GM21576 (cell line): Measurements from ENCODE around the gene MATCAP1.
A peak's percentile ranks its signal among the peaks of the same experiment; 100 is the strongest.

ENCODE experiments used
- ATAC-seq: cut with Tn5 transposase; IDR thresholded peaks from one replicate; pipeline ENCODE4 v1.9.1; 2021; ENCODE audit warnings: mild to moderate bottlenecking, moderate library complexity; ENCODE audit not compliant: unreplicated experiment

Gene MATCAP1

DNA sequence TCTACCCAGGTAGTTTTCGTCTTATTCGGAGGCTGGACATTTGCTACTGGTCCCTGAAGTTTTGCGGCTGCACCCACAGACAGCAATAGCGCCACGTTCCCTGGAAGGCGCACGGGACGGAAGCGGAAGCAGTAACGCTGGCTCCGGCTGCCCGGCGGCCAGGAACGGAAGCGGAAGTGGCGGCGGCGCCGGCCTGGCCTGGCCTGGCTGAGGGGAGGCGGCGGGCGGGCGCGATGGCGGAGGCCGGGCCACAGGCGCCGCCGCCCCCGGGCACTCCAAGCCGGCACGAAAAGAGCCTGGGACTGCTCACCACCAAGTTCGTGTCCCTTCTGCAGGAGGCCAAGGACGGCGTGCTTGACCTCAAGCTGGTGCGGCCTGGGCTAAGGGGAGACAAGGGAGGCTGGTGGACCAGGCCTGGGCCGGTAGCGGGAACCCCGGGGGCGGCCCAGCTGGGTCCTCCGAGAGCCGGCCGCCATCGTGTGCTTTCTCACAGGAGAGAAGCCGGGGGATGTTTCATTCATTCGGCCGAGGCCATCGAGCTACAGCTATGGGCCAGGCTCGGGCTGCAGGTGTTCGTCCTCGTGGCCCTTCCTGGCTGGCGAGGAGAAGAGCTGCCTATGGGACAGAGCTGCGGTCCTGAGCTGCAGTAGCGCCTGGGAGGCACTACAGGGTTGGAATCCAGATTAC is 8.4 kb upstream of the MATCAP1 start, which contains the start of gene E2F4:
Gene E2F4 (plus strand): TSS at position 161 of the 687 bp plus-strand sequence. CDS start 73 bp downstream, at position 234.
- ATAC-seq: peak; percentile 78

DNA sequence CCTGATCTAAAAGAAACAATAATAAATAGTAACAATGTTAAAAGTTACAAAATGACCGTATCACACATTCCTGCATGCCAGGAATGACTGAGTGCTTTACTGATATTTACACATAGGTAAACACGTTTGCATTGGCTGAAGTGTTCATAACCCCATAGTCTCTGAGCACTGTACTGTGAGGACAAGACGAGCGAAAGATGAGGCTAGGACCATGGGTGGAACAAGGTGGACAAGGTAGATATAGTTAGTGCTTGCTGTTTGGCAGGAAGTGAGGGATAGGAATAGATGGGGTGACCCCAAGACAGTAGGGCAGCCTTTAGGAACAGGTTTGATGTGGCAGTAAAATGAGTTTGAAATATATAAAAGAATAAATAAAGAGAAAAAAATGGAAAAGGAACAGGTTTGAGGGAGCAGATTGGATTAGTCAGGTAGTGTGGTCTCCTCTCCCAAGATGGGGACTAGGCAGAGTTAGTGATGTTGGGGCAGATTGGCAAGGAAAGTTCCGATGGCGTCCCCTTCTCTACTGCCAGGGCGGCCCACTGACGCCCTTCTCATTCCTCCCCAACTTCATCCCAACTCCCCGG is 7.7 kb upstream of the MATCAP1 start:
- ATAC-seq: no peak

DNA sequence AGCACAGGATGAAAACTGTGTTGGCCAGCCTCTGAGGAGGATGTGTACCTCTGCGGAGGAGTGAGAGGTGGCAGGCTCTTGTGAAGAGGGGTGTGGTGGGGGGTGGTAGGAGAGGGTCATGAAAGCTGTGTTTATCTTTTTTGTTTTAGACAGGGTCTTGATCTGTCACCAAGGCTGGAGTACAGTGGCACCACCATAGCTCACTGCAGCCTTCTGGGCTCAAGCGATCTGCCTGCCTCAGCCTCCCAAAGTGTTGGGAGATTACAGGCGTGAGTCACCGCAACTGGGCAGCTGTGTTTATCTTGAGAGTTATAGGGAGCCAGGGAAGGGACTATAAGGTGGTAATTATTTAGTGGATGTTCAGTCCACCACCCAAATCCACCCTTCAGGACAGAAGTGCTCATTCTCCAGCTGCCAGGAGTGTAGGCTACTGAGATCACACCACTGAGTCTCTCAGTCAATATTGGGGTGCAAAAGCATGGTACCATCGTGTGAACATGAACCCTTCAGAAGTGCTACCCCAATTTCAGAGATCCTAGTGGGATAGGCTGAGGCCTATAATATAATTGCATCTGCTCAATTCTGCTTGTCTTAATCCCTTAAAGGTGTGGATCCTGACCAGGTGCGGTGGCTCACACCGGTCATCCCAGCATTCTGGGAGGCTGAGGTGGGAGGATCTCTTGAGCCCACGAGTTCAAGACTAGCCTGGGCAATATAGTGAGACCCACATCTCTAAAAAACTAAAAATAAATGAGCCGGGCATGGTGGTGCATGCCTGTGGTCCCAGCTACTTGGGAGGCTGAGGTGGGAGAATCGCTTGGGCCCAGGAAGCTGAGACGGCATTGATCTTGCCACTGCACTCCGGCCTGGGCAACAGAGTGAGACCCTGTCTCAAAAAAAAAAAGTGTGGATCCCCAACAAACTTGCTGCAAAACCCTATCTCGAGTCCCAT is 7.0 kb upstream of the MATCAP1 start:
- ATAC-seq: no peak

DNA sequence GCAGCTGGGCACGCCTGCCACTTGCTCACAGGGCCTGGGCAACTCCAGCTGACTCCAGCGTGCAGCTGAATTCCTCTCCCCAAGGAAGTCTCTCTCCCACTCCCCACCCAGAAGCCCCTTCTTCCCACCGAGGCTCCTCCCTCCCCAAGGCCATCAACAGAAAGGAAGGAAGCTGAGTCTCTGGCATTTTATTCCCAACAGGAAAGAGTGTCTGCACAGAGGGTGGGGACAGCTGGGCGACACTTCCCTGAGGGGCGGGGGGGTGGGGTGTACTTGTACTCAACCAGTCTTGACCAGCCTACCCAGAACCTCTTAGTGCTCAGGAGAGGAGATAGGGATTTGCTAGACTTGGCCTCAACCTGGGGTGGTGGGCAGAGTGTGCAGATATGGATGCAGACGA is 6.3 kb upstream of the MATCAP1 start, which contains the start of gene EXOC3L1:
Gene EXOC3L1 (minus strand): TSS at position 96 of the 400 bp plus-strand sequence. CDS start 460 bp downstream, outside the sequence.
- no peak for ATAC-seq

DNA sequence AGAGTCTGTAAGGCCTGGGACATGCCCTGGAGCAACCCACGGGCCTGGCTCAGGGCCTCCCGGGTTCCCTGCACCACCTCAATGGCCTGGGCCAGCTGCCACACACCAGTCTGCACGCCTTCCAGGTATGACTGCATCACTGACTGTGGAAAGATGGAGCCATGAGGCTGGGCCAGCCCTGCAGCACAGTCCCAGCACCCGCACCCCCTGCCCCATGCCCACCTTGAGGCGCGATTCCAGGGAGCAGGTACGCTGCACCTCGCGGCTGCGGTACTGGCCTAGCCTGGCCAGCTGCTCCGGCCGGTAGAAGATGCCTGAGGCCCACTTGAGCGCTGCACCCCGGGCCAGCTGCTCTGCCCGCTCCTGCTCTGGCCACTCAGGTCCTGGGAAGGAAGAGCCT is 5.0 kb upstream of the MATCAP1 start:
- no peak for ATAC-seq

DNA sequence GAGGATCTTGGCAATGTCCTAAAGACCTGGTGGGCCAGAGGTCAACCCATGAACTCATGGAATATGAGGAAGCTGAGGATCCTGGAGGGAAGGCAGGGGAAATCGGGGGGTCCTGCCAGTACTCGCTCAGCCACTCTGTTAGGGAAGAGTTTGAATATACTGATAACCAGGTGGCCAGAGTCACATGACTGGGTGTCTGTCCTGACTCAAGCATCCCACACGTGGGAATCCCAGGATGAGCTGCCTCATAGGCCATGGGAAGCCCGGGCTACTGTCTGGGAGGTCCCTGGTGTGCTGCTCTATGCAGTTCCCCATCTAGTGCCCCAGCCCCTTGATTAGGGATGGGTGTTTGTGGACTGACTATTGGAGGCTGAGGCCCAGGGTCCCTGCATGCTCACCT is 4.6 kb upstream of the MATCAP1 start:
- ATAC-seq: no peak

DNA sequence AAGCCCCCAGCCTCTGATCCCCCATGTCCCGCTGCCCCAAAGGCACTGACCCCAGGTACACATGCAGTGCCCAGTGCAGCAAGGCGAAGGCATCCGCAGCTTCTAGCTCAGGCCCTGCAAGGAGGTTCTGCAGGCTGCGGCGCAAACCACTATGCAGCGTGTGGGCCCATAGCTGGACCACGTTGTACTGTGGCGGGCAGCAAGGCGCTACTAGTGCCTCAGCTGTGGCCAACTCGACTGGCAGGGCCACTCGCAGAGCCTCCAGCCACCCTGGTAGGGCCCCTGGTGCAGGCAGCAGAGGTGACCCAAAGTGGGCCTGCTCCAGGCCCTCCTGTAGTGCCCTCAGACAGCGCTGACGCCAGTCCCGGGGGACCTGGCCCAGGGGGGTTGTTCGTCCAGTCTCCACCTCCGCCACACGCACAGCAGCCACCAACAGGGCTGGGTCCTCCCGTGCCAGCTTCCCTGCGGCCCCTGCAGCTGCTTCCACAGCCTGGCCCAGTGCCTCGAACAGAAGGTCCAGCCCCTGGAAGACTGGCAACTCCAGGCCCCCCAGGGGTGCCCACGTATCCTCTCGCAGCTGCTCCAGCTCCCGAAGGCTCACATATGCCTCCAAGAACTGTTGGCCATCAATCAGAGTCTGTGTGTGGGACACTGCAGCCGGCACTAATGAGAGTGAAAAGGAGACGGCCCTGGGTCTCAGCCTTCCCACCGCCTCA is 3.6 kb upstream of the MATCAP1 start:
- ATAC-seq: no peak

DNA sequence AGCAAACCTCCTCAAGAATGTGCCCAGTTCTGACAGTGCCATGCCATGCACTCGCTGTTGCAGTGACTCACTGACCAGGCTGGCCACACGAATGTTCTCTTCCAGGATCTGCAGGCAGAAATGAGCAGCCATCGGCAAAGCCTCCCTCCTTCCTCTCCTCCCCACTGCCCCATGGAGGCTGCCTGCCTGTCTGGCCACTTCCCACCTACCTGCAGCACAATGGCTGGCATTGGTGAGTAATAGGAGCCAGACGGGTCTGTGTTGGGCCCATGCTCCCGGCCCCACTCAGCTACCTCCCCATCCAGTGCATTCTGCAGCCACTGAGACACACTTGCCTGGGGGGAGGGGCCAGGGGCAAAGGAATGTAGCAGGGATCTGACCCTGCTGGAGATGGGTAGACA is 2.8 kb upstream of the MATCAP1 start:
- no peak for ATAC-seq

DNA sequence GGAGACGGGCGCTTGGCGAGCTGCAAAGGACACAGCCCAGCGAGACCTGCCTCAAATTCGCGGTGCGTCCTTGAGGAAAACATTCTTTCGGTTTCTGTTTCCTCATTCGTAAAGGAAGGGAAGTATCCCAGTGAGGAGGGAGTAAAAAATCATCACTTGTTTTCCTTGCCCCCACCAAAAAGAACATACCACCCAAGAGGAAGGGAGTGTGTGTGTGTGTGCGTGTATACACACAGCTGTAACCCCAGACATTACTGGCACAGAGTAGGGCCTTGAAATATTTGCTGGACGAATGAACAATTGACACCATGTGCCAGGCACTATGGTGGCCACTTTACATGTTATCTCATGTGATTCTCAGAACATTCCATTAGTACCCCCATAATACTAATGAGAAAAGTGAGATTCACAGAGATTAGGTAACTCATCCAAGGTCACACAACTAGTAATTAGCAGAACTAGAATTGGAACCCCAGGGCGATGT is 1.9 kb upstream of the MATCAP1 start:
- ATAC-seq: no peak

DNA sequence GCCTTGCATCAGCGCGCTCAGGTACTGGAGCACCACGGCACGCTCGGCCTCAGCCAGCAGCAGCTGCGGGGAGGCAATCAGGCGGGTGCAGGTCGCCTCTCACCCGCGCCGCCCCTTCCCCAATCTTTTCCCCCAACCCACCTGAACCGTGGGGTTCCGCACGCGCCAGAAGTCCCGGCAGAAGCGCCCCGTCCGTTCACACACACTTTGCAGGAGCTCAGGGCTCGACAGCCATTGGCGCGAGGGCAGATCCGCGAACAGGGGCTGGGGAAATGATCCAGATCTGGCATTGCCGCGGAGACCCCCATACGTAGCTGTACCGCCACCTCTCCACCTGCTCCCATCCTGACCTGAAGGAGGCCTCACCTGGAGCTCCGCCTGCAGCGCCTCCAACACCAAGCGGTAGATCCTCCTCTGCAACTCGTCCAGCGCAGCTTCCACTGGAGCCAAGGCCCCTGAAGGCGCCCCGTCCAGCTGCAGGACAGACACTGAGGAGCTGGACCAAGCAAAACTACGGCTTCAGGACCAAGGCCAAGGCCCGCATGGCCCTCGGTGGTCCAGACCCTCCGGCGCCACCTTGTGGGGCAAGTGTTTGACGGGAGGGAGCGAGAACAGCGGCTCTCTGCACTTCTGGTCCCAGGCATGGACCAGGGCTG is 1.4 kb upstream of the MATCAP1 start:
- ATAC-seq: no peak

DNA sequence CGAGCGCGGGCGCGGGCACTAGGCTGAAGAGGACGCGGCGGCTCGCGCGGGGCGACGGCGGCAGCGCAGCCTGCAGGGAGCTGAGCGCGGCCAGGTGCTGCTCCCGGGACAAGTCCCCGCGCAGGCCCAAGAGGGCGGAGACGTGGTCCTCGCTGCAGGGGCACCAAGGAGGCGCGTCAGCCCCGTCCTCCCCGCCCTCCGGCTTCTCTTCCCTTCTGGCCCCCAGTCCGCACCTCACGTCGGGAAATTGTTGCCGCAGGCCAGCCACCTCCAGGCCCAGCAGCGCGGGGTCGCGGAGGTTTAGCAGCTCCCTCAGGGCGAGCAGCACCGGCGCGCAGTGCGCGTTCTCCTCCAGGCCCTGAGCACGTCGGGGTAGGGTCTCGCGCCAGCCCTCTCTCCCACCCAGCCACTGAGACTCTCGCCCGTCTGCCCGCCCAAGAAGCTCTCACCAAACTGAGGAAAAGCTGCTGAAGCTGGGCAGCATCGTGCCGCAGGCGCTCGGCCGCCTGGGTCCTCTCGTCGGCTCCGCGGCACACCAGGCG is 761 bp upstream of the MATCAP1 start:
- ATAC-seq: no peak

DNA sequence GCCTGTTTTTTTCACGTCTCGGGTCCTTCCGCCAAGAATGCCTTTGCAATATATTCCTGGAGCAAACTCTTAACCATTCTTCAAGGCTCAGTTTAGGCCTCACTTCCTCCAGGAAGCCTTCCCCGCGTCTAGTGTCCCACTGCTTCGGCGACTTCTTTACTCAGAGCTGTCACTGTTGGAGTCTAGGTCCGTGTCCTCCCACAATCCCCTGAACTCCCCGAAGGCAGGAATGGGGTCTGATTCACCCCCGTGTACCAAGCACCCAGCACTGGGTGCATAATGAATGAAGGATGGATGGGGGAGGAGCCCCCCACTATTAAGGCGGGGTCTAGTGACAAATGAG is 508 bp downstream of the MATCAP1 start:
- ATAC-seq: peak; percentile 1

DNA sequence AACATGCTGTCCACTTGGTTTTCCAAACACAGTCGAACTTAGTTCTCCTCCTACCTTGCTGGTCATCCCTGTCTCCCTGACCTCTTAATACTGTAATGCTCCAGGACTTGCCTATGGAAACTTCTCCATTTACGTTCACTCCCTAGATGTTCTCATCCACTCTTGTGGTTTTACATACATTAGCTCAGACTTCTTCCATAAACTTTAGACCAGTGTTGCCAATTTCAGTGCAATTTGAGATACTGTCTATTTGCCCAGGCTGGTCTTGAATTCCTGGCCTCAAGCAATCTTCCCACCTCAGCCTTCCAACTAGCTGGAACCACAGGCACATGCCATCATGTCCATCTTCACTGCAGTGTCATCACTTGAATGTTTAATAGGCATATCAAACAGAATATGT is 1.5 kb downstream of the MATCAP1 start:
- ATAC-seq: no peak

DNA sequence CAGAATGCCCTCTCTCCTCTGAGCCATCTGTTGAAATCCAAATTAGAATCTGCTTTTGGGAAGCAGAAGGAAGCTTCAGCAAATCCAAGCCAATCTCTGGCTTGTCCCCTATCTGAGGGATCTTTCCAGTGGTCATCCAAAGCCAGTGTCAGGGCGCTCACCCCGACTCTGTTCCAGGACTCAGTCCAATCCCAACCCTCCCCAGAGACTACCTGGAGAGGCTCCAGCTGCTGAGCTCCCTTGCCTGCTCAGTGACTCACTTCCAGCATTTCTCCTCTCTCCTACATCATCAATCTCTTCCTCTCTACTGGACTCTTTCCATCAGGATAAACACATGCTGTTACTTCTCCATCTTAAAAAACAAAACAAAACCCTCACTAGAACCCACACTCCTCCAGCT is 2.4 kb downstream of the MATCAP1 start:
- ATAC-seq: no peak

DNA sequence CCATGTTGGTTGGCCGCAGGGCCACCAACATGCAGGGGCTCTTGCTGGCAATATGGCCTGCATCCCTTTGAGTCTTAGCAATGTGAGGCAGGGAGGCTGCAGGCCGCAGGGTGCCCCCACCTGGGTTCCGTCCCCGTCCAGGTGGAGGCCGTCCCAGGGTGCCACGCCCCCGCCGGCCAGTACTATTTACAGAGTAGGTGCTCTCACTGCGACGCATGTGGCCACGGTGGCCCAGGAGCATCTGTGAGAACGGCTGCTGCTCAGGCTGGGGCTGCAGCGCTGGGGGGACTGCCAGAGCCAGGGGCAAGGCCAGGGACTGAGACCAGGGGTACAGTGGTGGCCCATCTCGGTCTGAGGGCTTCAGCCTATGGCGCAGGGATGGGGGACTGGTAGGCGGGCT is 3.6 kb downstream of the MATCAP1 start:
- no peak for ATAC-seq

DNA sequence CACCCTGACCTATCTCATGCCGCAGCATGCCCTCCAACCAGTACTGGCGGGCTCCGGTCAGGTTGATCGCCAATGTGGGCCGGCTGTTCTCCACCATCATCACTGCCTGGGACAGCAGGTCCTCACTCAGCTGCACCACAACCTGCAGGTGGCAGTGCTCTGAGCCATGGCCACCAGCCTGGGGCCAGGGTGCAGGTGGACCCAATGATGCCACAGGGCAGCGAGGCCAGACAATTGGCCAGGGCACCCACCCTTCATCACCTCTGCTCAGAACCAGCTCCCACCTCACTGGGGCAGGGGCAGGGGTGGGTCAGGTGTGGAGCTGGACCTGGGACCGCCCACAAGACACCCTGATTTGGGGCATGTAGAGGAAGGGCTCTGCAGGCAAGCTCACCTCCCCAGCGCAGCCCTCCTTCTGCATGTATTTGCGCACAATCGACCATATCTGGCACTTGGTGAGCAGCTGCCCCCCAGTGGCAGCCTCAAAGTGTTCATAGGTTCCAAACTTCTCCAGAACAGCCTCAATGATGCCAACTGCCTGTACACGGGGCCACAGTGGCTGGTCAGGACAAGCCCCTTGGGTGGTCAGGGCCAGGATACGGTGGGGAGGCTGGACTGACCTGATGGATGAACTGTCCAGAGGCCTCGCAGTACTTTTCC is 4.2 kb downstream of the MATCAP1 start:
- ATAC-seq: no peak

DNA sequence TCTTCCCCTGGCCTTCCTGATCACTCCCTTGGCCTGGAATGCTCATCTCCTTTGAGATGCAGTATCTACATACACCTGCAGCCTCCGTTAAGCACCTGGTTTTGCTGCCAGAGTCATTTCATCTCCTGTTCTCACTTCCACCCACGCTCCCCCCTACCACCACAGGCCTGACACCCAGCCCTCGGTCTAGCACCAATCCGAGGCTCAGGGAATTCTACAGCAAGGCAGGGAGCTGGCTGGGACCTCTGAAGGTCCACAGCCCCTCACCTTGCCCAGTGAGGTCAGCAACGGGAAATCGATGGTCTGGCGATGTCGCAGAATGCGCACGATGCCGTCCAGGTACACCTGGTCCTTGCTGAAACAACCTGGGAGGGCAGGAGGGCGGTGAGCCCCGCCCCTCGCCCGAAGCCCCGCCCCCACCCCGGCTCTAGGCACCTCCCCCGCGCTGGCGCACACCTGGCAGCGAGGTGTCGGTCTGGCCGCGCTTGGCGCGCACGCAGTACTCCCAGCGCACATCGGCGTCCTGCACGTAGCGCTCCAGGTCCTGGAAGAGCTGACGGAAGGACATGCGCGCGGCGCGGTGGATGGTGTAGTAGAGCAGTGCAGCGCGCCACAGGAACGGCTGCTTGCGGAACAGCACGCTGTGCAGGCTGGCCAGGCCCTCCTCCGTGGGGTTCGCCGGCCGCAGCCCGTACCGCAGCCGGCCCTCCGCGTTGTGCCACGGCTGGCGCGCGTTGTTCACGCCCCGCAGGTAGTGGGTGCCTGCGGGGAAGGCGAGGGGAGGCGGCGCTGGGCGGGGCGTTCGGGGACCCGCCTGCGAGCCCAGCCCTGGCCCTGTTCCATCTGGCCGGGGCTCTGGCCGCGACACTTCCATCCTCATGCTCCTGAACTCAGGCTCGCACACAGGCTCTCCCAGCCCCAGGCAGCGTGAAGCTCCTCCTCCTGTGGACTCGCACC is 5.7 kb downstream of the MATCAP1 start:
- ATAC-seq: no peak

DNA sequence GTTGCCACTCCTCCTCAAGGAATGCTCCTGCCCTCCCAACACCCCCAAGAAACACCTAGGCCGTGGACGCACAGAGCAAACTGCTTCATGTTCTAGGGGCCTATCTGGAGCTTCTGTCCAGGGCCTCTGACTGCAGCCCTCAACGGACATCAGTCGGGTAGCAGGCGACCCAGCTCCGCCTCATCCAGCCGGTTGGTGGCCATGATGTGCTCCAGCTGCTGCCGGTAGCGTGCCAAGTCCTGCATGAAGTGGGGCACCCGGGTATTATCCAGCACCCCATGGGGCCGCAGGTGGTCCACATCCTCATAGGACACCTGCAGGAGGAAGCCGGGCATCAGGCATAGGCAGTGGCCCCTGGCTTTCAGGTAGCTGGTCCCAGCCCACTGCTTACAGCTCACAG is 7.1 kb downstream of the MATCAP1 start:
- no peak for ATAC-seq
